Measurements from ENCODE around the gene AP4S1. TPM values are rescaled to one million over a fixed set of nuclear protein-coding genes. Genes with fewer than 3 reads are reported as not detected.

The AP4S1 gene
- total RNA-seq, 2 donors from 2014 or later = 9.3 to 11.2 TPM

DNA sequence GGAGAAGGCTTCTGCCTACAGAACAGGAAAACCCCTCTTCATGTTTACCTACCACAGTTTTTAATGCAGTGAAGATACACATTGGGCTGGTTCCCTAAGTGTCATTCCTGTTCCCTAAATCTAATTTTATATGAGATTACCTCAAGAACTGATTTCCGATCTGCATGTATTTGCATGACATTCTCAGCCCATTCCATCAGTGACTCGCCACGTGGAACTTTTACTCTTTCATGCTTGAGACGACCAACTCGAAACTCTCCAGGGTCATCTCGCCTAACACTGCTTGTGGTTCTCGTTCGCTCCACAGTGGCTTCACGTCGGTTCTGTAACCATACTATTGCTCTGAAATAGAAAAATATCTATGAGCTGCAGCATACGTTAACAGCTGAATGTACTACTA lies 83.8 kb downstream of the AP4S1 start:
- intact Hi-C loops (cut with DNase I) = loop anchor here in 1 of 2 donors (10.0 kb wide), 1 partner anchor 864 kb away; no protein-coding TSS in a partner anchor
- DNase-seq (ENCODE audit: low spot score) = no peak

DNA sequence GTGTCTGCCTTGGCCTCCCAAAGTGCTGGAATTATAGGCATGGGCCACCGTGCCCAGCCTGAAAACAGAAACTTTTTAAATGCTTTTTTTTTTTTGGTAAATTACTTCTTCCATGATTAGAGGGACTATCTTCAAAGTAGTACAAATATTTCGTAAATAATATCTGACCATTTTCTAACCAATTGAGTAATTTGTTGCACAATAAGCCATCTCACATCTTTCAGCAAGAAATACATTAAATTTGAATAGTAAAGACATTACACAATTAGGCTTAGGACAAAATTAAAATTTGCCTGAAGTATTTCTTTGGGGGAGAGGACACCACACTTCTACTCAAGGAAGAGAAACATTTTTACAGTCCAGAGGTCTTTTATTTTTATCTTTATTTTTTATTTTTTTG lies 85.4 kb downstream of the AP4S1 start:
- DNase-seq (ENCODE audit: low spot score) = no peak

GRCh38 chr14:31113794-31114193 lies 88.3 kb downstream of the AP4S1 start:
- DNase-seq (ENCODE audit: low spot score) = no peak
- intact Hi-C loops (cut with DNase I) = no loop called here

More for the DNA sequence above, 85.4 kb downstream of the AP4S1 start:
- intact Hi-C loops (cut with DNase I) = no loop called here

GRCh38 chr14:31118892-31119291 lies 93.4 kb downstream of the AP4S1 start:
- intact Hi-C loops (cut with DNase I) = no loop called here
- no peak for DNase-seq (ENCODE audit: low spot score)

GRCh38 chr14:31122098-31122611 lies 96.7 kb downstream of the AP4S1 start:
- DNase-seq (ENCODE audit: low spot score) = no peak
- intact Hi-C loops (cut with DNase I) = no loop called here

- no peak for DNase-seq (ENCODE audit: low spot score)
- intact Hi-C loops (cut with DNase I) = no loop called here
Measured at GRCh38 chr14:31122921-31123320, 97.5 kb downstream of the AP4S1 start.

- no peak for DNase-seq (ENCODE audit: low spot score)
- intact Hi-C loops (cut with DNase I) = no loop called here
Measured at GRCh38 chr14:31124197-31124596, 98.7 kb downstream of the AP4S1 start.

- intact Hi-C loops (cut with DNase I) = no loop called here
- no peak for DNase-seq (ENCODE audit: low spot score)
Measured at GRCh38 chr14:31125231-31125630, 99.8 kb downstream of the AP4S1 start.

DNA sequence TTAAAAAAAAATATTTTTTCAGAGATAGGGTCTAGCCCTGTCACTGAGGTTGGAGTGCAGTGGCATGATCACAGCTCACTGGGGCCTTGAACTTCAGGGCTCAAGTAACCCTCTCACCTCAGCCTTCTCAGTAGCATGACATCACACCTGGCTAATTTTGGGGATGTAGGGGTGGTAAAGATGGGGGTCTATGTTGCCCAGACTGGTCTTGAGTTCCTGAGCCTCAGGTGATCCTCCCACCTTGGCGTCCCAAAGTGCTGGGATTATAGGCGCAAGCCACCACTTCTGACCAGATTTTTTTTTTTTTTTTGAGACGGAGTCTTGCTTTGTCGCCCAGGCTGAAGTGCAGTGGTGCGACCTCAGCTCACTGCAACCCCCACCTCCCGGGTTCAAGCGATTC lies 101.2 kb downstream of the AP4S1 start:
- no peak for DNase-seq (ENCODE audit: low spot score)
- intact Hi-C loops (cut with DNase I) = no loop called here

DNA sequence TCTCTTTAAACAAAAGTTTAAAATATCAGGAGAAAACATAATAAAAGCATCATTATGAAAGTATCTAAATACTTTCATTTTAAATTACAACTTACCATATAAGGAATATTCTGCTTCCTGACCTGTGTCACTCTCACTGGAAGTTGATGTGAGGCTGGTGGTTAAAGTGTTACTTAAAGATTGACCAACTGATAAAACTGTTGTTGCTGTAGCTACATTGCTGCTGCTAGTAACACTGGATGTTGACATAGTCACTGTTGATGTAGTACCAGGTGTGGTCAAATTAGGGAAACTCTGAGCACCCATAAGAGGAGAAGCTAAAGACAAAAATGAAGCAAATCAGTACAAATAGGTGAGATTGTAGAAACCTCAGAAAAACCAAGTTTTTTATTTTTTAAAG lies 102.2 kb downstream of the AP4S1 start:
- intact Hi-C loops (cut with DNase I) = no loop called here
- no peak for DNase-seq (ENCODE audit: low spot score)

DNA sequence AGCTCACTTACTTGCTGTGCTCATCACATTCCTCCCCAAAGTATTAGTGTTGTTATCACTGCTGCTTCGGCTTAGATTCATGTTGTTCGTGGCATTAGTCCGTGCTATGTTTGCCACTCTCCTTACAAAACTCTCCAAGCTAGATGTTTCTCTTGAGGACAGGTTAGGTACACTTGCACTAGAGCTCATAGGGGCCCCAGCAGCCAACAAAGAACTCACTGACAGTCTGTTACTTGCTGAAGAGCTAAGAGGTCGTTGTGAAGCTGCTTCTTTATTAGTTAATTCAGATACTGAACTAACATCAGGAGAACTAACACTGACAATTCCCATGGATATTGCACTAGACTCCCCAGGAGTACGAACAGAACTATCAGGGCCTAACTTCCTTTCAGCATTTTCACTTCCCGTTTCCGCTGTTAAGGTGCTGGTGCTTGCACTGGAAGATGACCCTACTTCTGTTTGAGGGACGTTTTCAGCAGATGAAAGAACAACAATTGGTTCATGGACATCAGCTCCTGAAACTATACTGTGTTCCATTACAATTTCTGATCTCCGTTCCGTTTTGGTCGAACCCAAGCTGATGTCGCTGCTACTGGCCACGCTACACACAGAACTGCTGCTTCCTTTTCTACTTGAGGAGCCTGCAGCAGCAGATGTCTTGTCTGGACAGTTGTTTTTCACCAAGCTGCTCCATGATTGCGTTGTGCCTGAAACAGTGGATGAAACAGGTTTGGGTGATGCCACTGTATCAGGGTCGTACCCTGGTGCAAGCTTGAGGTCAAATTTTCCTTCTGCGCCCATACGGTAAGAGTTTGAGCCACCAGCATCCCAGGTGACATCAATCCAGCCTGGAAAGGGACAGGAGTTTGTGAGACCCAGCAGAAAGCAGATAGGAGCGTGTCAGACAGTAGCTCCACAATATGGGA lies 103.4 kb downstream of the AP4S1 start:
- intact Hi-C loops (cut with DNase I) = no loop called here

GRCh38 chr14:31133133-31133532 lies 107.7 kb downstream of the AP4S1 start:
- intact Hi-C loops (cut with DNase I) = no loop called here
- DNase-seq (ENCODE audit: low spot score) = no peak

More for the DNA sequence above, 103.4 kb downstream of the AP4S1 start:
- no peak for DNase-seq (ENCODE audit: low spot score)

GRCh38 chr14:31137214-31137889 lies 111.9 kb downstream of the AP4S1 start:
- intact Hi-C loops (cut with DNase I) = no loop called here
- DNase-seq (ENCODE audit: low spot score) = no peak

DNA sequence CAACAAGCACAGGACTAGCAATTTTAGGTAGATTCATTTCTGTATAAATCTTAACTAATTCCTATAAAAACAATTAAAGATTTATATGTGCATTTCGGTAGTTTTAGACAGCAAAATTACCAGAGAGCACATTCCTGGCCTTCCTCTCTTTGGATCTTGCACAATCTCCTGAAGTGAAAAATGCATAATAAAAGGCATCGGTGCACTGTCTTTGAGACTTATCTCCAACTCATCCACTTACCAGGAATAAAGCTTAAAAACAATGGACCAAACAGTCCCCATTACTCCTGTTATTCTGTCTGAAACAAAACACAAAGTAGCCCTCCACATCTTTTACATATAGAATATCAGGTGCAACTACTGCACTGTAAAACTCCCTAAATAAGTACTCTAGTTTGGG lies 112.9 kb downstream of the AP4S1 start:
- intact Hi-C loops (cut with DNase I) = no loop called here
- DNase-seq (ENCODE audit: low spot score) = no peak

DNA sequence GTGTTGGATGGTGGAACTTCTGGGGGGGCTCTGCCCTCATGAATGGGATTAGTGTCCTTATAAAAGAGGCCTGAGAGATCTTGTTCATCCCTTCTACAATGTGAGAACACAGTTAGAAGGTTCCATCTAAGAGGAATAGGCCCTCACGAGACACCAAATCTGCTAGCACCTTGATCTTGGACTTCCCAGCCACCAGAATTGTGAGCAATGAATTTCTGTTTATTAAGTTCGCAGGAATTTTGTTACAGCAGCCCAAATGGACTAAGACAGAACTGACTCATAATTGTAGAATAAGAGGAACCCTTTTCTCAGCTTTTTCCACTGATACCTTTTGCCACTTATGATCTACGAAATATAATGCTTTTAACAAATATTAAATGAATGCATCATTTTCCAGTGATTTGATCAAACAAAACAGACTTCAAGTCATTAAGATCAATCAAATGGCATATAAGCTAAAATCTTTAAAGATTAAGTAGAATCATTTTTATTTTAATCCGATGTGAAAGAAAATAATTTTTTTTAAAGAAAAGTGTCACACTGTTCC lies 113.9 kb downstream of the AP4S1 start:
- intact Hi-C loops (cut with DNase I) = no loop called here
- no peak for DNase-seq (ENCODE audit: low spot score)

- DNase-seq (ENCODE audit: low spot score) = no peak
- intact Hi-C loops (cut with DNase I) = no loop called here
Measured at GRCh38 chr14:31142455-31143087, 117.1 kb downstream of the AP4S1 start.
